SH-SY5Y (cell line): ENCODE measurements around the gene RPS15.

Experiments
- GATA2 ChIP-seq: IDR thresholded peaks from 2 replicates; pipeline ENCODE4 v1.6.1; 2011; ENCODE audit warnings: mild to moderate bottlenecking, low read depth, low read length
- GATA3 ChIP-seq: IDR thresholded peaks from 2 replicates; pipeline ENCODE4 v1.6.1; 2011; ENCODE audit warnings: low read depth, mild to moderate bottlenecking, low read length, moderate library complexity

RPS15 gene

DNA sequence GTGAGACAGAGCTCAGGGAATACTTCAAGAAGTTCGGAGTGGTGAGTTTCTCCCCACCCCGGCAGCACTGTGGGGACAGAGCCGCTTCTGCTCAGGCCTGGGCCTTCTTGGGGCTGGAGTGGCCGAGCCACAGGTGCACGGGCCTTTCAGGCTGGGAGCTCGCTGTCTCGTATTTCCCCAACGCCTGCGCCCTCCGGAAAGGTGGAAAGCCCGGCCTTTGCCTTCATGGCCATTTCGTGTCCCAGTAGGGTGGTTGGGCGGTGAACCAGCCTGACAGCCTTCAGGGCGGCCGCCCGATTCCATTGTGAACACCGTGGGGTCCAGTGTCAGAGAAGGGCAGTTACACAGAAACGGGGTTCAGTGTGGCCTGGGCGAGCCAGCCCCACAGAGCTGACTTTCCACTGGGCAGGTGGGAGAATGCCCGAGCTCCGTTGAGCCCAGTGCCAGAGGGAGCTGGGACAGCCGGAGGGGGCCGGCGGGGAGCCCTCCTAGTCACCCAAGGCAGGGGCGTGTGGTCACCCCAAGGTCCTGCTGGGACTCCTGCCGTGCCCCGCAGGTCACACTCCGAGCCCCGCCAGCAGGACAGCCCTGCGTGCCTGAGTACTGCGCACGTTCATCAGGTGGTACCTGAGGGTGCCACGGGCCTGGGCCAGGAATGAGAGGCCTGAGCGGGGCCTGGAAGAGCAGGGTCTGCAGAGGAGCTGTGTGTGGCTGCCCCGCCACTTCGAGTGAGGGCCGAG lies 16.8 kb upstream of the RPS15 start:
- no peak for TF ChIP-seq GATA3
- no peak for TF ChIP-seq GATA2

DNA sequence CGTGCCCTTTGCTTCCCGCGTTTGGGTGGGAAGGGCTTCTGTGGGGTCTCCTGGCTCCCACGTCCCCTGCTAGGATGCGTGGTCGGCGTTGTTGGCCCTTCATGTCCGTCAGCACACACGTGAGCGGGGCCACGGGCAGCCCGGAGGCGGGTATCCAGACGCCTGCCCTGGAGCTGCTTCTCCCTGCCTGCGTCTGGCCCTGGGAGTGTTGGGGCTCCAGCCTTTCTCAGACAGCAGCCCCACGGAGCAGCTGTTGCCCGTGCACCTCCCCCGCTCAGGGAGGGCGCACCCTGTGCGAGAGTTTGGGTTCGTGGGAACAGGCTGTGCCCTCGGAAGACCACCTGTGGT lies 16.3 kb upstream of the RPS15 start:
- no peak for TF ChIP-seq GATA3

DNA sequence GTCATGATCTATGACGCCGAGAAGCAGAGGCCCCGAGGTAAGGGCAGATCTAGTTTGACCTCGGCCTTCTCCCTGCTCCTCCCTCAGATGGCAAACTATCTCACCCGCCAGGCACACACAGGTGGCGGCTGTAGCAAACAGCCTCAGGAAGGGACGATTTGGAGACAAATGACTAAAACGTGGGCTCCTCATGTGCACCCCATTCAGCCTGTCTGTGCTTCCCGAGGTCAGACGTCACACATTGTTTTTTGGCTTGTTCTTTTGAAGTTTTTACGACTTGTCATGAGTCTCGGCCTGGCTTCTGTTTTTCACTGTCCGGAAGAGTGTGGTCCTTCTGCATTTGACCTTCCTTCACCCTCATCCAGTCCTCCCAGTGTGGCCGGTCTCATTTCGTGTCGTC lies 15.8 kb upstream of the RPS15 start:
- TF ChIP-seq GATA3 (no peak), GATA2 (no peak)

DNA sequence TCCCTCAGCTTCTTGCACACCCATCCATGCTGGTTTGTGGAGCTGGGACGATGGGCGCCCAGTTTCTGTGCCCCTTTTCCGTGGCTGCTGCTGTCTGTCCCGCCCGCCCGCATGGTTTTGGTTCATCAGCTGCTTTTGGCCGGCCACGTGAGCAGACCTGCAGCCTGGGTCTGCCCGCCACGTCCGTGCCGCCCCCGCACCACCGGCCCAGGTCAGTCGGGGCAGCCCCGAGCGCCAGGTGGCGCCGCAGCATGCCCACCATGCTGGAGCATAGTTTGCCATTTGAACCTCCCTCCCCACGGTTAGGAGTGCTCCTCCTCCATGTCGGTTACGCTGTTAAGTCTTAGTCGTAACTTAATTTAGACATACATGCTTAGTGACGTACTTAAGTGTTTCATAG lies 15.3 kb upstream of the RPS15 start:
- TF ChIP-seq GATA3 = no peak

DNA sequence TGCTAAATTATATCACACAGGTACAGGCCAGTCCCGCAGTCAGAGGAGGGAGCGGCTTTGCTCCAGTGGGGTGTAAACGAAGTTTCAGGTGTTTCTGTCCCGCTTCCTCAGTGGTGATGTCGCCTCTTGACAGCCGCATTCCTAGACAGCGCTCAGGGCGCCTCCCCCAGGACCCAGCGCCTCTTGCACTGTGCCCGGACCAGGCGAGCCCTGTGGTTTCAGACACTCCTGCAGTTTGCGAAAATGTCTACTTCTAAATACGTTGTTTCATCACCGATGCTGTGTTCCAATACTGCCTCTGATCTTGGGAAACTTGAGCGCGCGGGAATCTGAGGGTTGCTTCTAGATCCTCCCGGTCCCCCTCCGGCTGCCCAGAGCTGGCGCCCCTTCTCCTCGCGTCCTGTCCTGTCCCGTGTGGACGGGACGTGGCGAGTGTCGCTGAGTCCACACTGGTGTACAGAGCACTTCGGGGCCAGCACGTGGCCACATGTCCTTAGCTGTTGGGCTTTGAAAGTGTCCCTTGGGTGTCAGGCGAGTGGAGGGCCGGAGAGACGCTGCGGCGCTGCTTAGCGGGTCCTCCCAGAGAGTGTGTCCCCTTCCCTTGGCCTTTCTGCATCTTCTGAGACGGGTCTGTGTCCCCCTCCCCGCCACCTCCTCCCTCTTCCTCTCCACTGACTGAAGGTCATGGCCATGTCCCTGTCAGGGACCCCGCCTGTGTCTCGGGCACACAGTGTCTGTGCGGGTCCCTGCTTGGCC lies 14.6 kb upstream of the RPS15 start:
- TF ChIP-seq GATA3 = no peak
- TF ChIP-seq GATA2 = no peak

DNA sequence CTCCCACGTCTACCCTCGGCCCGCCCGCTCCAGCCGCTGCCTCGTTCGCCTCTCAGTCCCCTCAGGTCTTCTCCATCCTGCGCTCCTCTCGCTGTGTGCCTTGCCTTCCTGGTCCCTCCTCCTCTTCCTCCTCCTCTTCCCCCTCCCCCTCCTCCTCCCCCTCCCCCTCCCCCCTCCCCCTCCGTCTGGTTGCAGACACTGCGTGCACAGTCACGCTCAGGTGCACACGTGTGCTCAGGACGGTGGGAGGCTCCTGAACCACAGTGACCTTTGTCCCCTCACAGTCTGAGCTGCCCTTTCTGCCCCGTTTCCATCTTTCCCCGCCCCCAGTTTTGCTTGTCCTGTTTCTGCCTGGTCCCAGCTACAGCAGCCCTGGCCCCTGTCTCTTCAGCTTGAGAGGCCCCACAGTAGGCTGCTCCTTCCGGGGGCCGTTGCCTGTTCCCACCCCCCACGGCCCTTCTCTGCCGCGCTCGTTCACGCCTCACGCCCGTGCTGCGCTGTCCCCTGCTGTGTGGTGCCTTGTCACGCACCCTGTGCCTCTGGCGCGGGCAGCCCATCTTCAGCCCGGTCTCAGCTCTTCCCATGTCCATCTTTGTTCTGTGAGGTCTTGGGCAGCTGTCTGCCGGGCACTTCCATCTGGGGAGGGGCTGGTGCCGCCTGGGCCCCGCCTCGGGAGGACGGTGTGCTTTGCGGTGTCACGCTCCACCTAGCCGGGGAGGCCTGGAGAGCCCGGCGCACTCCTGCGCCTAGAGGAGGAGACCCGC lies 13.8 kb upstream of the RPS15 start:
- no peak for TF ChIP-seq GATA2
- TF ChIP-seq GATA3 = no peak

DNA sequence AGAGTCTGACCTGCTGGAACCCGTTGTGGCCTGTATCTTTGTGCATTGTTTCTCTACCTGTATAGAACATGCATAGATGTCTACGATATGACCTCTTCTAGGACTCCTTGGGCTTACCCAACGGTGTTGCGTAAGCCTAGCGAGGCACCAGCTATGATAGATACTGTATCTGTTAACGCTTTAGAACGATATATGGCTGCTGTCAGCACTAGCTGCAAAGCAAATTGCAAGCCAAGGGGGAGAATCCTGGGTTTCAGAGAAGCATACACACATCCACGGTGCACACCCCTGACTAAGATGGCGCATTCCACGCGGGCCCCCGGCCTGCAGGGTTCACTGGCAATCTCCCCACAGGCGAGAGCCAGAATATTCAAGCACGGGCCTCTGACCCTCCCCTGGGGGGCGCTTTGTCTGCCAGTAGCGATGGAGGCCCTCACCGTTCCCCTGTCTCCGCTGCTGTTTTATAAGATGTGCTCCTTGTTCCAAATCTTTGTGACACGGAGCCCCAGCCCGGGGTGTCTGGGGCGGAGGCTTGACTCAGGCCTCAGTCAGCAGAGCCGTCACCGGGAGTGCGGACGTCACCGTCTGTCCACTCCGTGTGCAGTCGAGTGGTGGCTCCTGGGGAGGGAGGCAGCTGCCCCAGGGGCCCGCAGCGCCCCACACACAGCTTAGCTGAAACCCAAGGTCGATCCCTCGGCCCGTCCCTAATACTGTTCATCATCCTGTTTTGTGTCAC lies 12.9 kb upstream of the RPS15 start:
- TF ChIP-seq GATA2 = no peak
- TF ChIP-seq GATA3 = no peak

DNA sequence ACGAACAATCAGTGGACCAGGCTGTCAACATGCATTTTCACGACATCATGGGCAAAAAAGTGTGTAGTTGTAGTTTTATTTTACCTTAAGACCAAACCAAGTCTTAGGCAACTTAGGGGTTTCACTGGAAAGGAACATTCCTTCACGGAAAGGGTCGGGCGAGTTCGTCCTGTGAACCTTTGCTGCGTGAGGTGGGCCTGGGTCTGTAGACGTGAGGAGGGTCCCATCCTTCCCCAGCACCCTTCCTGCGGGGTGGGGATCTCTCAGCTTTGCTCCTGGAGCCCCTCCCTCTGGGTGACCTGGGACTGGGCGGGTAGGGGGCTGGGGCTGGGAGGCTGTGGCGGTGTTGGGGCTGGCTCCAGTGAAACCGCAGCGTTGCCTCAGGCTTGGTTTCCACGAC lies 12.3 kb upstream of the RPS15 start:
- no peak for TF ChIP-seq GATA2
- TF ChIP-seq GATA3 = no peak

DNA sequence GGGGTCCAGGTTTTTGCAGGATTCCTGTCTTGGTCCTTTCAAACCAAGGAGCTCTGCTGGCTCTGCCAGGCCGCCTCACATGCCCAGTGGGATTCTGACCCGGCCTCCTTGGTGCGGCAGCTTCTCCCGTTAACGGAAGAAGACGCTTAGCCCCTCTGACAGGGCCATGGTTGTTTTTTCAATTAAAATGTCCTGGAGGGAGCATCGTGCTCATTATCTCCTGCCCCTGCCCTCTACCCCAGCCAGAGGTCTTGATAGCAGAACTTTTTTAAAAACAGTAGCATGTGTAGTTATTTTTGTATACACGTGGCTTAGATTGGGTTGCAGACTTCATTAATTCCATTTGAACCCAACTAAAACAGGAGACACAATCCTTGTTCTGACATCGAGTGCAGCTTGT lies 11.5 kb upstream of the RPS15 start:
- no peak for TF ChIP-seq GATA3
- TF ChIP-seq GATA2 = no peak

DNA sequence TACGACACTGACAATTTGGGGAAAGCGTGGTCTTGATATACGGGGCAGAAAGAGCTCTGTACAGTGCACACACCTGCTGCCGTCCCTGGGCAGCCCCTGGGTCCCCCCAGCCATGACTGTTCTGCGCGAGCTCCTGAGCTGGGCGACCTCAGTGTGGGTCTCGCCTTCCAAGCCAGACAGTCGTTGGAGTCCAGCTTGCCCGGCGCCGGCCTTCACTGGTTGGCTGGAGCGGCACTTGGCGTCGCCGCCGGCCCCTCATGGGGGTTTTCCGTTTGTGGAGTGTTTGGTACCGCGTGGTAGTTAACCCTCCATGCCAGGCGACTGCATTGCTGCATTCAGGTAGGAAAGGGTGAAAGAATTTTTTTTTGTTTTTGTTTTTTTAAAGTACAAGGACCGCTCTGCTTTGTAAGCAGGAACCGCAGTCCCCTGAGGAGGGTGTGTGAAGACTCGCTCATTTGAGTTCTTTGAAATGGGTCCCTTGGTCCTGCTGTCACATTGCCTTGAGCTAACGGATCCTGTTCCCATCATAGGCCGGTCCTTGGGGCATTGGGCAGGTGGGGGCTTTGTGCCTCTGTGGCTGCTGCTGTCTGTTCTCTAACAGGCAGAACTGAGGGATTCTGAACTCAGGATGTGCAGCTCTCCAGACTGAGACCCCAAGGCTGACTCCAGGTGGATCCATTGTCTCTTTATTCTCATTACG lies 10.8 kb upstream of the RPS15 start:
- TF ChIP-seq GATA2 (no peak), GATA3 (no peak)

DNA sequence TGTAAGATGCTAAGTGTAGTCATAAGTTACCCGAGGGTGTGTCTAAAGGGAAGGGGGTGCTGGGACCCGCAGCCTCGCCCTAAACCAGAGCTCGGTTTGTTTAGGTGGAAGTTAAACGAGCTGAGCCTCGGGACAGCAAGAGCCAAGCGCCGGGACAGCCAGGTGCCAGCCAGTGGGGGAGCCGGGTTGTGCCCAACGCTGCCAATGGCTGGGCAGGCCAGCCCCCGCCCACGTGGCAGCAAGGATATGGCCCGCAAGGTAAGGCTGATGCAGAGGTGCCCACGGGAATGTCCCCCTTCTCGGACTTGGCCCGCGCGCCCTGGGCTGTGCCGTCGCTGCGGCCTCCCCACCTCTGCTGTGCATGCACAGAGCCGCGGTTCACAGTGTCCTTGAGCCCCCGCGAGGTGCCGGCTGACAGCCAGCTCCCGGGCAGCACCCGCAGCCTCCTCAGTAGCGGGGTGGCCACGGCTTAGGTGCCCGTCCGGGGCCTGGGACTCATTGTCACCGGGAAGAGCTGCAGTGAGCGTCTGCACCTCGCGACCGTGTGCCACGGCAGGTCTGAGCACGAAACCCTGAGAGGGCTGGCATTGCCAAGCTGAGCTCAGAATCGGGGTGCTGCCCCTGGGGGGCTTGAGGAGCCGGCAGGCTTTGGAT lies 9.3 kb upstream of the RPS15 start:
- no peak for TF ChIP-seq GATA3
- no peak for TF ChIP-seq GATA2

DNA sequence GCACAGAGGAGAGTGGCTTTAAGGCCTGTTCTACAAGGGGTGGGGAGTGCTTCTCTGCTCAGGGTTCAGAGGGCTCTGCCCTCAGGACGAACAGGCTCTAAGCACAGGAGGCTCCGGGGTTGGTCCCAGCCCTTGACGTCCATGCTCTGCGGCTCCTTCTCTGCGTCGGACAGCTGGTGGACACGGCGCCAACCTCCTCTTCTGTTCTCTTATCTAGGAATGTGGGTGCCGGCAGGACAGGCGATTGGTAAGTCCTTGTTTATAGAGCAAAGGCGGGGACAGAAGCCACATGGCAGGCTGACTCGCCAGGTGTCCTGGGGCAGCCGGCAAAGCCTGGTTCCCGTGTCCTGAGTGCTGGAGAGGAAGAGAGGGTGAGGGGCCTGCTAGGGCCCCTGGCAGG lies 8.4 kb upstream of the RPS15 start:
- no peak for TF ChIP-seq GATA2
- no peak for TF ChIP-seq GATA3

DNA sequence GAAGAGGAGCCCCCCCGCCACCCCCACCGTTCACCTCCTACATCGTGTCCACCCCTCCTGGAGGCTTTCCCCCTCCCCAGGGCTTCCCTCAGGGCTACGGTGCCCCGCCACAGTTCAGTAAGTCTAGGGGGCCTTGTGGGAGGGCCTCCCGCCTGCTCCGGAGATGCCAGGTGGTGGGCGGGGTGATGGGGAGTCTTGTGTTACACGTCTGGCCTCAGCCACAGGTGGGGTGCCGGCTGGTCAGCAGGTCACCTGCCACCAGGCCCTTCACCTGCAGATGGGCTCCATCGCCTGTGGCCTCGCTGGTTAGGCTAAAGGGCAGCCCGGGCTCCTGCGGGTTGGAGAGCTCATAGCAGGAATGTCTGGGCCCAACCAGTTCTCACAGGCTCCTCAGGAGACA lies 8.0 kb upstream of the RPS15 start:
- no peak for TF ChIP-seq GATA3
- TF ChIP-seq GATA2 = no peak
